Ishikawa (cell line): ENCODE results near the gene MYH13.

Source experiments
- CEBPB ChIP-seq: IDR thresholded peaks from 2 replicates; pipeline ENCODE4 v1.6.1; 2012
- CREB1 ChIP-seq: IDR thresholded peaks from 2 replicates; pipeline ENCODE4 v1.6.1; 2012; ENCODE audit warnings: low read depth
- EGR1 ChIP-seq: IDR thresholded peaks from 2 replicates; pipeline ENCODE4 v1.6.1; 2012
- EP300 ChIP-seq: IDR thresholded peaks from 2 replicates; pipeline ENCODE4 v1.6.1; 2012; ENCODE audit warnings: borderline replicate concordance
- FOXM1 ChIP-seq: IDR thresholded peaks from 2 replicates; pipeline ENCODE4 v1.6.1; 2012; ENCODE audit warnings: low read depth, borderline replicate concordance
- NFIC ChIP-seq: IDR thresholded peaks from 2 replicates; pipeline ENCODE4 v1.6.1; 2012
- RAD21 ChIP-seq: IDR thresholded peaks from 2 replicates; pipeline ENCODE4 v1.6.1; 2012; ENCODE audit warnings: low read depth
- TAF1 ChIP-seq: IDR thresholded peaks from 2 replicates; pipeline ENCODE4 v1.6.1; 2012; ENCODE audit warnings: low read depth, mild to moderate bottlenecking
- TCF12 ChIP-seq: IDR thresholded peaks from 2 replicates; pipeline ENCODE4 v1.6.1; 2012; ENCODE audit warnings: low read depth
- TEAD4 ChIP-seq: IDR thresholded peaks from 2 replicates; pipeline ENCODE4 v1.6.1; 2012
- YY1 ChIP-seq: IDR thresholded peaks from 2 replicates; pipeline ENCODE4 v1.6.1; 2012; ENCODE audit warnings: low read depth
- ZBTB7A ChIP-seq: IDR thresholded peaks from 2 replicates; pipeline ENCODE4 v1.6.1; 2012; ENCODE audit warnings: low read depth
- TF ChIP-seq, protein P1 (sequence below): IDR thresholded peaks from 2 replicates; pipeline ENCODE4 v1.6.1; 2012
- TF ChIP-seq, protein P2 (sequence below): IDR thresholded peaks from 2 replicates; pipeline ENCODE4 v1.6.1; 2012; ENCODE audit warnings: low read depth, mild to moderate bottlenecking

DNA sequence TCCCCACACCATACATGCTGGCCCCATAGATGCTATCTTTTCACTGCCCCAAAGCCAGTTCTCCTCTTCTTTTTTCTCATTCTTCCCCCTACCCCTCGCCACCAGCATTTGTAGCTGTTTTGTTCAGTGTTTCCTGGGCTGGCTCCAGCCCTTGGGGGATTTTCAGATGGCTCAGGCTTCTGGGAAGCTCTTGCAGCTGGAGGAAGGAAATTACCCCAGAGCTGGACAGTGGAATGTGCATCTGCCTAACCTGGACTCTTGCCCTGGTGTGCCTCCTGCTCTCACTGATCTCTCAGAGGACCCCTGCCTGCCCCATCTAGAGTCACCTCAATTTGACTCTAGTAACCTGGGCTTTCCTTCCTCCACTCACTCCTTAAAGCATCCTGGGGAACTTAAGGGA is 82.8 kb downstream of the MYH13 start:
- TF ChIP-seq TAF1, result no peak
- TF ChIP-seq, protein P1, sequence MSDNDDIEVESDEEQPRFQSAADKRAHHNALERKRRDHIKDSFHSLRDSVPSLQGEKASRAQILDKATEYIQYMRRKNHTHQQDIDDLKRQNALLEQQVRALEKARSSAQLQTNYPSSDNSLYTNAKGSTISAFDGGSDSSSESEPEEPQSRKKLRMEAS, result no peak
- no peak for TF ChIP-seq CEBPB
- TF ChIP-seq YY1, result no peak
- no peak for TF ChIP-seq NFIC
- no peak for TF ChIP-seq CREB1
- TF ChIP-seq FOXM1, result no peak
- no peak for TF ChIP-seq RAD21
- TF ChIP-seq EP300, result no peak
- no peak for TF ChIP-seq TEAD4
- TF ChIP-seq ZBTB7A, result no peak
- TF ChIP-seq TCF12, result no peak
- no peak for TF ChIP-seq EGR1
- TF ChIP-seq, protein P2, sequence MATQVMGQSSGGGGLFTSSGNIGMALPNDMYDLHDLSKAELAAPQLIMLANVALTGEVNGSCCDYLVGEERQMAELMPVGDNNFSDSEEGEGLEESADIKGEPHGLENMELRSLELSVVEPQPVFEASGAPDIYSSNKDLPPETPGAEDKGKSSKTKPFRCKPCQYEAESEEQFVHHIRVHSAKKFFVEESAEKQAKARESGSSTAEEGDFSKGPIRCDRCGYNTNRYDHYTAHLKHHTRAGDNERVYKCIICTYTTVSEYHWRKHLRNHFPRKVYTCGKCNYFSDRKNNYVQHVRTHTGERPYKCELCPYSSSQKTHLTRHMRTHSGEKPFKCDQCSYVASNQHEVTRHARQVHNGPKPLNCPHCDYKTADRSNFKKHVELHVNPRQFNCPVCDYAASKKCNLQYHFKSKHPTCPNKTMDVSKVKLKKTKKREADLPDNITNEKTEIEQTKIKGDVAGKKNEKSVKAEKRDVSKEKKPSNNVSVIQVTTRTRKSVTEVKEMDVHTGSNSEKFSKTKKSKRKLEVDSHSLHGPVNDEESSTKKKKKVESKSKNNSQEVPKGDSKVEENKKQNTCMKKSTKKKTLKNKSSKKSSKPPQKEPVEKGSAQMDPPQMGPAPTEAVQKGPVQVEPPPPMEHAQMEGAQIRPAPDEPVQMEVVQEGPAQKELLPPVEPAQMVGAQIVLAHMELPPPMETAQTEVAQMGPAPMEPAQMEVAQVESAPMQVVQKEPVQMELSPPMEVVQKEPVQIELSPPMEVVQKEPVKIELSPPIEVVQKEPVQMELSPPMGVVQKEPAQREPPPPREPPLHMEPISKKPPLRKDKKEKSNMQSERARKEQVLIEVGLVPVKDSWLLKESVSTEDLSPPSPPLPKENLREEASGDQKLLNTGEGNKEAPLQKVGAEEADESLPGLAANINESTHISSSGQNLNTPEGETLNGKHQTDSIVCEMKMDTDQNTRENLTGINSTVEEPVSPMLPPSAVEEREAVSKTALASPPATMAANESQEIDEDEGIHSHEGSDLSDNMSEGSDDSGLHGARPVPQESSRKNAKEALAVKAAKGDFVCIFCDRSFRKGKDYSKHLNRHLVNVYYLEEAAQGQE, result no peak
